HepG2 (cell line): ENCODE results near the gene ANAPC2. TPM values are rescaled to one million over a fixed set of nuclear protein-coding genes. Genes with fewer than 3 reads are reported as not detected.

Experiments
- DPF2 ChIP-seq: sonication (generic); formaldehyde crosslinking; IDR thresholded peaks from 2 replicates; pipeline ENCODE4 v1.4.0; 2020; ENCODE audit warnings: mild to moderate bottlenecking, low read depth, missing genetic modification reagents, borderline replicate concordance
- MTA3 ChIP-seq: sonication (generic); formaldehyde crosslinking; IDR thresholded peaks from 2 replicates; pipeline ENCODE4 v1.4.0; 2020; ENCODE audit warnings: missing genetic modification reagents
- NFKB2 ChIP-seq: sonication (generic); formaldehyde crosslinking; IDR thresholded peaks from 2 replicates; pipeline ENCODE4 v1.4.0; 2020; ENCODE audit warnings: missing genetic modification reagents, borderline replicate concordance
- POLR2AphosphoS5 ChIP-seq: IDR thresholded peaks from 2 replicates; pipeline ENCODE4 v1.6.1; 2012; ENCODE audit warnings: low read depth, low read length
- REXO4 ChIP-seq: sonication (generic); formaldehyde crosslinking; IDR thresholded peaks from 2 replicates; pipeline ENCODE4 v1.8.0; 2022; ENCODE audit warnings: missing genetic modification reagents, mild to moderate bottlenecking, borderline replicate concordance
- STAT5B ChIP-seq: sonication (generic); formaldehyde crosslinking; IDR thresholded peaks from 2 replicates; pipeline ENCODE4 v1.4.0; 2020; ENCODE audit warnings: missing genetic modification reagents
- ZNF282 ChIP-seq: fragments of 450-650 bp; IDR thresholded peaks from 2 replicates; pipeline ENCODE4 v1.6.1; 2018; ENCODE audit not compliant: partially characterized antibody
- ZNF296 ChIP-seq: sonication (generic); formaldehyde crosslinking; conservative IDR thresholded peaks from 2 replicates; pipeline ENCODE4 v1.5.0; 2020; ENCODE audit warnings: mild to moderate bottlenecking, missing genetic modification reagents
- ZSCAN21 ChIP-seq: sonication (generic); formaldehyde crosslinking; IDR thresholded peaks from 2 replicates; pipeline ENCODE4 v1.8.0; 2022; ENCODE audit warnings: mild to moderate bottlenecking, missing genetic modification reagents, moderate library complexity, borderline replicate concordance
- polyA plus RNA-seq, 8 experiments: library from polyadenylated mRNA; depleted of rRNA in 3 of 8; stranded (reverse) in 7 of 8; unstranded in 1 of 8; fragments of >200 nt; fragmentation: Illumina TruSeq in 4 of 8; extraction: Trizol in 4 of 8; gene quantifications; 2 replicates each; pipeline versions ENCODE4 v1.2.1 to v1.2.3, GENCODE V29; 2011 to 2016; ENCODE audit warnings: low read depth in 4 of 8, missing spikeins in 1 of 8, mixed read lengths in 1 of 8; ENCODE audit not compliant: insufficient read depth in 1 of 8
- total RNA-seq, 5 experiments: library from RNA; depleted of rRNA; stranded (reverse); fragments of >200 nt; fragmentation: Illumina TruSeq; extraction: Trizol; gene quantifications; 2 replicates each; pipeline ENCODE4 v1.2.3, GENCODE V29; 2016; ENCODE audit warnings: low read depth in 1 of 5
- TF ChIP-seq, protein P1 (sequence below): sonication (generic); formaldehyde crosslinking; IDR thresholded peaks from 2 replicates; pipeline ENCODE4 v1.5.1; 2020; ENCODE audit warnings: mild to moderate bottlenecking, missing genetic modification reagents
- TF ChIP-seq, protein P2 (sequence below): sonication (generic); formaldehyde crosslinking; IDR thresholded peaks from 2 replicates; pipeline ENCODE4 v1.5.1; 2020; ENCODE audit warnings: missing genetic modification reagents, mild to moderate bottlenecking, borderline replicate concordance
- TF ChIP-seq, protein P3 (sequence below): sonication (generic); formaldehyde crosslinking; IDR thresholded peaks from 2 replicates; pipeline ENCODE4 v1.4.0; 2020; ENCODE audit warnings: missing genetic modification reagents, borderline replicate concordance
- TF ChIP-seq, protein P4 (sequence below): sonication (generic); formaldehyde crosslinking; IDR thresholded peaks from 2 replicates; pipeline ENCODE4 v1.5.1; 2020; ENCODE audit warnings: mild to moderate bottlenecking, missing genetic modification reagents, moderate library complexity

Gene ANAPC2
- total and polyA plus RNA-seq, 2 of the 13 experiments (the other 11 are each of a cell fraction or from before 2014, with no cell fraction given), result 12.3 to 15.4 TPM

DNA sequence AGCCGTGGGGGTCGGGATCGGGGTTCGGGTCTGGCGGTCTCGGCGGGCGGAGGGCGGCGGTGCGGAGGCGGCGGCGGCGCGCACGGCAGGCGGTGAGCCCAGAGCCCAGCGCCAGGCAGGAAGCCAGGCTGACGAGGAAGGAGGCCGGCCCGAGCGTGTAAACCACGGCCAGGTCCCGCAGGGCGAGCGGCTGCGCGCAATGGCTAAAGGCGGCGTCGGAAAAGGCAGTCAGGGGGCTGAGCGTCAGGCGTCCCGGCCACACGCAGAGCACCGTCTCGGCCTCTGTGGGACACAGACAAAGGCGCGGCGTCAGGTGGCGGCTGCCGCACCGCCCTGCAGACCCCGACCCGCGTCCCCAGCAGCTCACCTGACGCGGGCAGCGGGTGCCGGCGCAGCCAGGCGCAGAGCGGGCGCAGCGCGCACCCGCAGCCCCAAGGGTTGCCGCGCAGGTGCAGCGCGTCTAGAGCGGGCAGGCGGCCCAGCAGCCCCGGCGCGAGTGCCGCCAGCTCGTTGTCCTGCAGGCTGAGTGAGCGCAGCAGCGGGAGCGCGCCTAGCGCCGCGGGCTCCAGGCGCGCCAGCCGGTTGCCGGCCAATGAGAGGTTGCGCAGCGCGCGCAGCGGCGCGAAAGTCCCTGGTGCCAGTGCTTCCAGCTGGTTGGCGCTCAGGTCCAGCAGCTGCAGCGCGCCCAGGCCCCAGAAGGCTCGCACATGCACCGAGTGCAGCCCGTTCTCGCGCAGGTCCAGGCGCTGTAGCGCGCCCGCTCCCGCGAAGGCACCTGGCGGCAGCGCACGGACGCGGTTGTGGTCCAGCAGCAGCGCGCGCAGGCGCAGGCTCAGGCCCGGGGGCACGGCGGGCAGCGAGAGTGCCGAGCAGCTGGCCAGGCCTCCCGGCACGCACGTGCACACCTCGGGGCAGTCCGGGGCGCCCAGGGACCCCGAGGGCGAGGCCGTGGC, 19.2 kb downstream of the ANAPC2 start (continued):
- no peak for TF ChIP-seq REXO4 (CRISPR knock-in tag)
- TF ChIP-seq NFKB2 (CRISPR knock-in tag), result no peak
- TF ChIP-seq, protein P1, sequence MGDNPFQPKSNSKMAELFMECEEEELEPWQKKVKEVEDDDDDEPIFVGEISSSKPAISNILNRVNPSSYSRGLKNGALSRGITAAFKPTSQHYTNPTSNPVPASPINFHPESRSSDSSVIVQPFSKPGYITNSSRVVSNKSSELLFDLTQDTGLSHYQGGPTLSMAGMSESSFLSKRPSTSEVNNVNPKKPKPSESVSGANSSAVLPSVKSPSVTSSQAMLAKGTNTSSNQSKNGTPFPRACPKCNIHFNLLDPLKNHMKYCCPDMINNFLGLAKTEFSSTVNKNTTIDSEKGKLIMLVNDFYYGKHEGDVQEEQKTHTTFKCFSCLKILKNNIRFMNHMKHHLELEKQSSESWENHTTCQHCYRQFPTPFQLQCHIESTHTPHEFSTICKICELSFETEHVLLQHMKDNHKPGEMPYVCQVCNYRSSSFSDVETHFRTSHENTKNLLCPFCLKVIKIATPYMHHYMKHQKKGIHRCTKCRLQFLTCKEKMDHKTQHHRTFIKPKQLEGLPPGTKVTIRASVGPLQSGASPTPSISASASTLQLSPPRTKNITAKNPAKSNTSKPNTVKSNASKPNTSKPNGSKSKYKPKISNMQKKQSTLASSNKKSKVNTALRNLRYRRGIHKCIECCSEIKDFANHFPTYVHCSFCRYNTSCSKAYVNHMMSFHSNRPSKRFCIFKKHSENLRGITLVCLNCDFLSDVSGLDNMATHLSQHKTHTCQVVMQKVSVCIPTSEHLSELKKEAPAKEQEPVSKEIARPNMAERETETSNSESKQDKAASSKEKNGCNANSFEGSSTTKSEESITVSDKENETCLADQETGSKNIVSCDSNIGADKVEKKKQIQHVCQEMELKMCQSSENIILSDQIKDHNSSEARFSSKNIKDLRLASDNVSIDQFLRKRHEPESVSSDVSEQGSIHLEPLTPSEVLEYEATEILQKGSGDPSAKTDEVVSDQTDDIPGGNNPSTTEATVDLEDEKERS (CRISPR knock-in tag), result no peak
- no peak for TF ChIP-seq DPF2 (CRISPR knock-in tag)
- TF ChIP-seq, protein P2, sequence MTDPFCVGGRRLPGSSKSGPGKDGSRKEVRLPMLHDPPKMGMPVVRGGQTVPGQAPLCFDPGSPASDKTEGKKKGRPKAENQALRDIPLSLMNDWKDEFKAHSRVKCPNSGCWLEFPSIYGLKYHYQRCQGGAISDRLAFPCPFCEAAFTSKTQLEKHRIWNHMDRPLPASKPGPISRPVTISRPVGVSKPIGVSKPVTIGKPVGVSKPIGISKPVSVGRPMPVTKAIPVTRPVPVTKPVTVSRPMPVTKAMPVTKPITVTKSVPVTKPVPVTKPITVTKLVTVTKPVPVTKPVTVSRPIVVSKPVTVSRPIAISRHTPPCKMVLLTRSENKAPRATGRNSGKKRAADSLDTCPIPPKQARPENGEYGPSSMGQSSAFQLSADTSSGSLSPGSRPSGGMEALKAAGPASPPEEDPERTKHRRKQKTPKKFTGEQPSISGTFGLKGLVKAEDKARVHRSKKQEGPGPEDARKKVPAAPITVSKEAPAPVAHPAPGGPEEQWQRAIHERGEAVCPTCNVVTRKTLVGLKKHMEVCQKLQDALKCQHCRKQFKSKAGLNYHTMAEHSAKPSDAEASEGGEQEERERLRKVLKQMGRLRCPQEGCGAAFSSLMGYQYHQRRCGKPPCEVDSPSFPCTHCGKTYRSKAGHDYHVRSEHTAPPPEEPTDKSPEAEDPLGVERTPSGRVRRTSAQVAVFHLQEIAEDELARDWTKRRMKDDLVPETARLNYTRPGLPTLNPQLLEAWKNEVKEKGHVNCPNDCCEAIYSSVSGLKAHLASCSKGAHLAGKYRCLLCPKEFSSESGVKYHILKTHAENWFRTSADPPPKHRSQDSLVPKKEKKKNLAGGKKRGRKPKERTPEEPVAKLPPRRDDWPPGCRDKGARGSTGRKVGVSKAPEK, result no peak
- TF ChIP-seq MTA3 (CRISPR knock-in tag), result no peak
- TF ChIP-seq, protein P3, sequence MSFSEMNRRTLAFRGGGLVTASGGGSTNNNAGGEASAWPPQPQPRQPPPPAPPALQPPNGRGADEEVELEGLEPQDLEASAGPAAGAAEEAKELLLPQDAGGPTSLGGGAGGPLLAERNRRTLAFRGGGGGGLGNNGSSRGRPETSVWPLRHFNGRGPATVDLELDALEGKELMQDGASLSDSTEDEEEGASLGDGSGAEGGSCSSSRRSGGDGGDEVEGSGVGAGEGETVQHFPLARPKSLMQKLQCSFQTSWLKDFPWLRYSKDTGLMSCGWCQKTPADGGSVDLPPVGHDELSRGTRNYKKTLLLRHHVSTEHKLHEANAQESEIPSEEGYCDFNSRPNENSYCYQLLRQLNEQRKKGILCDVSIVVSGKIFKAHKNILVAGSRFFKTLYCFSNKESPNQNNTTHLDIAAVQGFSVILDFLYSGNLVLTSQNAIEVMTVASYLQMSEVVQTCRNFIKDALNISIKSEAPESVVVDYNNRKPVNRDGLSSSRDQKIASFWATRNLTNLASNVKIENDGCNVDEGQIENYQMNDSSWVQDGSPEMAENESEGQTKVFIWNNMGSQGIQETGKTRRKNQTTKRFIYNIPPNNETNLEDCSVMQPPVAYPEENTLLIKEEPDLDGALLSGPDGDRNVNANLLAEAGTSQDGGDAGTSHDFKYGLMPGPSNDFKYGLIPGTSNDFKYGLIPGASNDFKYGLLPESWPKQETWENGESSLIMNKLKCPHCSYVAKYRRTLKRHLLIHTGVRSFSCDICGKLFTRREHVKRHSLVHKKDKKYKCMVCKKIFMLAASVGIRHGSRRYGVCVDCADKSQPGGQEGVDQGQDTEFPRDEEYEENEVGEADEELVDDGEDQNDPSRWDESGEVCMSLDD (CRISPR knock-in tag), result no peak
- TF ChIP-seq STAT5B (CRISPR knock-in tag), result no peak
- no peak for TF ChIP-seq ZNF282
- TF ChIP-seq ZNF296 (CRISPR knock-in tag), result 0 out of 2 replicates have a peak, but pooled peaks have one; percentile 49
- TF ChIP-seq, protein P4, sequence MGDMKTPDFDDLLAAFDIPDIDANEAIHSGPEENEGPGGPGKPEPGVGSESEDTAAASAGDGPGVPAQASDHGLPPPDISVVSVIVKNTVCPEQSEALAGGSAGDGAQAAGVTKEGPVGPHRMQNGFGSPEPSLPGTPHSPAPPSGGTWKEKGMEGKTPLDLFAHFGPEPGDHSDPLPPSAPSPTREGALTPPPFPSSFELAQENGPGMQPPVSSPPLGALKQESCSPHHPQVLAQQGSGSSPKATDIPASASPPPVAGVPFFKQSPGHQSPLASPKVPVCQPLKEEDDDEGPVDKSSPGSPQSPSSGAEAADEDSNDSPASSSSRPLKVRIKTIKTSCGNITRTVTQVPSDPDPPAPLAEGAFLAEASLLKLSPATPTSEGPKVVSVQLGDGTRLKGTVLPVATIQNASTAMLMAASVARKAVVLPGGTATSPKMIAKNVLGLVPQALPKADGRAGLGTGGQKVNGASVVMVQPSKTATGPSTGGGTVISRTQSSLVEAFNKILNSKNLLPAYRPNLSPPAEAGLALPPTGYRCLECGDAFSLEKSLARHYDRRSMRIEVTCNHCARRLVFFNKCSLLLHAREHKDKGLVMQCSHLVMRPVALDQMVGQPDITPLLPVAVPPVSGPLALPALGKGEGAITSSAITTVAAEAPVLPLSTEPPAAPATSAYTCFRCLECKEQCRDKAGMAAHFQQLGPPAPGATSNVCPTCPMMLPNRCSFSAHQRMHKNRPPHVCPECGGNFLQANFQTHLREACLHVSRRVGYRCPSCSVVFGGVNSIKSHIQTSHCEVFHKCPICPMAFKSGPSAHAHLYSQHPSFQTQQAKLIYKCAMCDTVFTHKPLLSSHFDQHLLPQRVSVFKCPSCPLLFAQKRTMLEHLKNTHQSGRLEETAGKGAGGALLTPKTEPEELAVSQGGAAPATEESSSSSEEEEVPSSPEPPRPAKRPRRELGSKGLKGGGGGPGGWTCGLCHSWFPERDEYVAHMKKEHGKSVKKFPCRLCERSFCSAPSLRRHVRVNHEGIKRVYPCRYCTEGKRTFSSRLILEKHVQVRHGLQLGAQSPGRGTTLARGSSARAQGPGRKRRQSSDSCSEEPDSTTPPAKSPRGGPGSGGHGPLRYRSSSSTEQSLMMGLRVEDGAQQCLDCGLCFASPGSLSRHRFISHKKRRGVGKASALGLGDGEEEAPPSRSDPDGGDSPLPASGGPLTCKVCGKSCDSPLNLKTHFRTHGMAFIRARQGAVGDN (CRISPR knock-in tag), result peak; percentile 83
- TF ChIP-seq POLR2AphosphoS5, result no peak
- peak; percentile 18; the same call in 1 of the 2 replicates for TF ChIP-seq ZSCAN21
